ENCODE results near the gene SIL1.

GRCh38 chr5:139182528-139183296 is 15.5 kb downstream of the SIL1 start:
- TF ChIP-seq EZH2 (IDR thresholded peaks at IDR 0.05; ENCODE audit: borderline replicate concordance, low read depth, low read length, poor library complexity, severe bottlenecking) (no peak), CTCF (conservative IDR thresholded peaks at IDR 0.05; ENCODE audit: low read depth, low read length) (no peak)
